GM23338 (cell line): Measurements from ENCODE around the gene TOX4. TPM values are rescaled to one million over a fixed set of nuclear protein-coding genes. Genes with fewer than 3 reads are reported as not detected.

ENCODE experiments used
- ATAC-seq: fragments of 200-7000 bp; cut with Tn5 transposase; 3 replicates; pipeline ENCODE4 v1.9.1; 2020
- DNase-seq: peaks from one replicate; pipeline ENCODE4 v3.0.0-alpha.2; 2015; ENCODE audit warnings: low spot score
- H2AFZ ChIP-seq: fragments of 200-600 bp; sonication (generic); 2 replicates; pipeline ENCODE4 v1.8.0; 2016; ENCODE audit warnings: antibody characterized with exemption, mild to moderate bottlenecking, moderate library complexity
- H3F3A ChIP-seq: fragments of 200-600 bp; sonication (generic); replicated peaks from 2 replicates; pipeline ENCODE4 v1.8.0; 2017; ENCODE audit warnings: antibody characterized with exemption, mixed run types, low read depth
- H3K27ac ChIP-seq: fragments of 200-600 bp; sonication (generic); 2 replicates; pipeline ENCODE4 v1.6.1; 2016; ENCODE audit warnings: low read depth
- H3K27me3 ChIP-seq: fragments of 200-600 bp; sonication (generic); 2 replicates; pipeline ENCODE4 v1.8.0; 2016; ENCODE audit warnings: mild to moderate bottlenecking, mixed run types, moderate library complexity; ENCODE audit not compliant: insufficient read depth
- H3K36me3 ChIP-seq: fragments of 200-600 bp; sonication (generic); 2 replicates; pipeline ENCODE4 v1.8.0; 2016; ENCODE audit warnings: mild to moderate bottlenecking; ENCODE audit not compliant: insufficient read depth
- H3K4me1 ChIP-seq: fragments of 200-600 bp; sonication (generic); 2 replicates; pipeline ENCODE4 v1.8.0; 2016; ENCODE audit warnings: mild to moderate bottlenecking, moderate library complexity; ENCODE audit not compliant: insufficient read depth
- H3K4me2 ChIP-seq: fragments of 200-600 bp; sonication (generic); 2 replicates; pipeline ENCODE4 v1.7.1; 2017; ENCODE audit warnings: mixed run types
- H3K4me3 ChIP-seq: fragments of 200-600 bp; sonication (generic); 2 replicates; pipeline ENCODE4 v1.6.1; 2016; ENCODE audit warnings: mixed run types
- H3K79me2 ChIP-seq: fragments of 200-600 bp; sonication (generic); replicated peaks from 2 replicates; pipeline ENCODE4 v1.8.0; 2017; ENCODE audit warnings: mild to moderate bottlenecking; ENCODE audit not compliant: insufficient read depth
- H3K9me2 ChIP-seq: fragments of 200-600 bp; sonication (generic); 2 replicates; pipeline ENCODE4 v1.8.0; 2017; ENCODE audit not compliant: insufficient read depth
- H4K20me1 ChIP-seq: fragments of 200-600 bp; sonication (generic); replicated peaks from 2 replicates; pipeline ENCODE4 v1.8.0; 2017; ENCODE audit warnings: mild to moderate bottlenecking; ENCODE audit not compliant: insufficient read depth
- H3K27ac Mint-ChIP-seq: 2 replicates; pipeline ENCODE4 v1.8.0; 2020; ENCODE audit warnings: inconsistent platforms, mild to moderate bottlenecking, moderate library complexity, mixed read lengths
- H3K27me3 Mint-ChIP-seq: 3 replicates; pipeline ENCODE4 v1.8.0; 2022; ENCODE audit warnings: low read depth, mild to moderate bottlenecking, moderate library complexity, mixed read lengths, inconsistent platforms; ENCODE audit not compliant: insufficient read depth, poor library complexity
- H3K36me3 Mint-ChIP-seq: 3 replicates; pipeline ENCODE4 v1.8.0; 2021; ENCODE audit warnings: low read depth, mild to moderate bottlenecking, inconsistent platforms, moderate library complexity, mixed read lengths
- H3K4me1 Mint-ChIP-seq: 3 replicates; pipeline ENCODE4 v1.8.0; 2020; ENCODE audit warnings: mild to moderate bottlenecking, inconsistent platforms, mixed read lengths
- H3K4me3 Mint-ChIP-seq: 3 replicates; pipeline ENCODE4 v1.8.0; 2021; ENCODE audit warnings: moderate library complexity, mild to moderate bottlenecking, inconsistent platforms, mixed read lengths
- H3K9me3 Mint-ChIP-seq: 3 replicates; pipeline ENCODE4 v1.8.0; 2020; ENCODE audit warnings: moderate library complexity, mild to moderate bottlenecking, inconsistent platforms, mixed read lengths
- CREB1 ChIP-seq: fragments of 250-450 bp; sonication (Bioruptor Pico); IDR thresholded peaks from 2 replicates; pipeline ENCODE4 v1.5.0; 2020; ENCODE audit warnings: low read depth, mild to moderate bottlenecking, moderate library complexity
- ETS1 ChIP-seq: IDR thresholded peaks from 2 replicates; pipeline ENCODE4 v1.6.1; 2016; ENCODE audit warnings: antibody characterized with exemption
- EZH2 ChIP-seq: fragments of 200-600 bp; sonication (generic); IDR thresholded peaks from one replicate; pipeline ENCODE4 v1.8.0; 2017; ENCODE audit warnings: antibody characterized with exemption, mild to moderate bottlenecking, low read depth; ENCODE audit not compliant: unreplicated experiment
- JUNB ChIP-seq: IDR thresholded peaks from one replicate; pipeline ENCODE4 v1.6.1; 2016; ENCODE audit warnings: antibody characterized with exemption; ENCODE audit not compliant: unreplicated experiment
- NANOG ChIP-seq: IDR thresholded peaks from 2 replicates; pipeline ENCODE4 v1.6.1; 2016; ENCODE audit warnings: antibody characterized with exemption, borderline replicate concordance
- STAT1 ChIP-seq: IDR thresholded peaks from one replicate; pipeline ENCODE4 v1.6.1; 2016; ENCODE audit warnings: antibody characterized with exemption; ENCODE audit not compliant: unreplicated experiment
- ZNF114 ChIP-seq: fragments of 250-450 bp; sonication (Bioruptor Pico); IDR thresholded peaks from 2 replicates; pipeline ENCODE4 v1.5.0; 2020; ENCODE audit warnings: mild to moderate bottlenecking, moderate library complexity
- ZNF331 ChIP-seq: fragments of 250-450 bp; sonication (Bioruptor Pico); IDR thresholded peaks from 2 replicates; pipeline ENCODE4 v1.5.0; 2020; ENCODE audit warnings: low read depth, mild to moderate bottlenecking, moderate library complexity
- polyA plus RNA-seq: library from polyadenylated mRNA; unstranded; fragments of >200 nt; fragmentation: Nextera tagmentation; extraction: Ambion mirVana; gene quantifications from 2 replicates; pipeline ENCODE4 v1.2.1, GENCODE V29; 2016
- total RNA-seq: library from RNA; depleted of rRNA; stranded (reverse); fragments of >200 nt; shearing (Covaris generic); gene quantifications from 2 replicates; pipeline ENCODE4 v1.2.3, GENCODE V29; 2014
- TF ChIP-seq, protein P1 (sequence below), 2 experiments: fragments of 200-600 bp in 1 of 2; sonication (generic) in 1 of 2; conservative IDR thresholded peaks; 2 replicates each; pipeline versions ENCODE4 v1.5.1 to v1.6.1; 2016 to 2017; ENCODE audit warnings: antibody characterized with exemption in 2 of 2, low read depth in 2 of 2, mild to moderate bottlenecking in 2 of 2, moderate library complexity in 1 of 2

The TOX4 gene
- total and polyA plus RNA-seq, 2 experiments from 2014 or later, result 45.6 to 72.8 TPM

DNA sequence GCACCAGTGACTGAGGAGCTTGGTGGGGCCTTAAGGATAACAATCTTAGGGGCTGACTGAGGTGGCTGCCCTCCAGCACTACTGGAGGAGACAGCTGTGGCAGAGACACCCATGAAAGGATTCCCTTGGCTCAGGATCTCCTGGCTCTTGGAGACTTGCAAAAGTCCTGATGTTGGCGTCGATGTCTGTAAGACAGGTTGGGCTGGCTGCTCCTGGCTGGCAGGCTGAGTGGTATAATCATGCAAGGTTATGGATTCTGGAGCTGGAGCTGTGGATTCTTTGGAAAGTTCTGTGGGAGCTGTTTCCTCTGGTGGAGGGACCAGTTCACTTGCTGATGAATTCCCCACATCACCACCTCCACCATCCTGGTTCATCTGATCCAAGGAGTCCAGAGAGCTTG lies 45.9 kb upstream of the TOX4 start:
- no peaks in the 10 kb centered on the region for H3K9me2 ChIP-seq
- peaks cover 11% of the 10 kb centered on the region; the same call in 1 of the 2 replicates for H3F3A ChIP-seq
- H3K27me3 ChIP-seq, result no peaks in the 10 kb centered on the region
- H2AFZ ChIP-seq, result no peak overlapping the region
- H4K20me1 ChIP-seq, result peaks cover 36% of the 10 kb centered on the region; the same call in 1 of the 2 replicates
- peaks cover 46% of the 10 kb centered on the region for H3K36me3 ChIP-seq
- no peak overlapping the region for H3K27ac ChIP-seq
- no peak for TF ChIP-seq ETS1
- TF ChIP-seq ZNF114, result no peak
- no peak for TF ChIP-seq JUNB
- TF ChIP-seq STAT1, result no peak
- no peak for TF ChIP-seq NANOG
- H3K4me2 ChIP-seq, result no peak overlapping the region
- peaks cover 69% of the 10 kb centered on the region for H3K79me2 ChIP-seq
- Mint-ChIP-seq H3K36me3 (peaks cover 62% of the 10 kb centered on the region), H3K27ac (no peak overlapping the region), H3K27me3 (peaks cover 2% of the 10 kb centered on the region), H3K4me1 (peaks cover 5% of the 10 kb centered on the region; the same call in 1 of the 3 replicates), H3K4me3 (no peak overlapping the region), H3K9me3 (no peaks in the 10 kb centered on the region; the same call in 2 of the 3 replicates)
- peaks cover 8% of the 10 kb centered on the region; the same call in 1 of the 2 replicates for H3K4me1 ChIP-seq
- DNase-seq (no peak), ATAC-seq (no peak)
- no peak overlapping the region for H3K4me3 ChIP-seq

DNA sequence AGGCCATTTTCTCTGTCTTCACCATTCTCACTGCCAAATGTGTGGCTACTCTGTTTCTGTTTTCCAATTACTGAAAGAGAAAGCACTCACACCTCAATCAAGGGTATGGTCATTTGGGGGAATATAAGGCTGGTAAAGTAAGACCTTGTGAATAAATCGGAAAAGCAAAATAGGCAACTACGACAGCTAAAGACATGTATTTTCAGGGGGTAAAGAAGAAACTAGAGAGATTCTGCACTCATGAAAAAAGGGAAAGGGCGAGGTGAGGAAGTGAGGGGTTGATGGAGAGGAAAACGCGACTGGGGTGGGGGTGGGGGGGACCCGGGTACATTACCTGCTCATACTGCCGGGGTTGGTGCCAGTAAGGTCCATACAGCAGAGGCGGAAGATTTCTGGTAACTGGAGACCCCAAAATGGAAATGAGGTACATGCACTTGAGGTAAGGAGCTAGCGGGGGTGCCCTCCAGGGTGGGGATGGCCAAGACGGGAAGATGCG lies 40.4 kb upstream of the TOX4 start:
- peaks cover 12% of the 10 kb centered on the region for H3K36me3 Mint-ChIP-seq
- H3K4me3 Mint-ChIP-seq, result peak overlapping the region; percentile 90
- Histone ChIP-seq H3K27ac (peak overlapping the region; percentile 88; the same call in 1 of the 2 replicates), H3K4me2 (peak overlapping the region; percentile 91), H2AFZ (no peak overlapping the region), H3K27me3 (no peaks in the 10 kb centered on the region), H3K9me2 (no peaks in the 10 kb centered on the region), H3F3A (peaks cover 17% of the 10 kb centered on the region; the same call in 1 of the 2 replicates), H3K4me3 (peak overlapping the region; percentile 76), H3K79me2 (peaks cover 94% of the 10 kb centered on the region), H4K20me1 (peaks cover 42% of the 10 kb centered on the region), H3K36me3 (no peaks in the 10 kb centered on the region; the same call in 1 of the 2 replicates), H3K4me1 (peaks cover 21% of the 10 kb centered on the region)
- DNase-seq, result no peak
- H3K9me3 Mint-ChIP-seq, result no peaks in the 10 kb centered on the region
- H3K27ac Mint-ChIP-seq, result peak overlapping the region; percentile 81
- TF ChIP-seq STAT1, result no peak
- TF ChIP-seq ZNF331, result no peak
- TF ChIP-seq NANOG, result no peak
- no peak for TF ChIP-seq EZH2
- no peak for TF ChIP-seq ETS1
- TF ChIP-seq, protein P1, sequence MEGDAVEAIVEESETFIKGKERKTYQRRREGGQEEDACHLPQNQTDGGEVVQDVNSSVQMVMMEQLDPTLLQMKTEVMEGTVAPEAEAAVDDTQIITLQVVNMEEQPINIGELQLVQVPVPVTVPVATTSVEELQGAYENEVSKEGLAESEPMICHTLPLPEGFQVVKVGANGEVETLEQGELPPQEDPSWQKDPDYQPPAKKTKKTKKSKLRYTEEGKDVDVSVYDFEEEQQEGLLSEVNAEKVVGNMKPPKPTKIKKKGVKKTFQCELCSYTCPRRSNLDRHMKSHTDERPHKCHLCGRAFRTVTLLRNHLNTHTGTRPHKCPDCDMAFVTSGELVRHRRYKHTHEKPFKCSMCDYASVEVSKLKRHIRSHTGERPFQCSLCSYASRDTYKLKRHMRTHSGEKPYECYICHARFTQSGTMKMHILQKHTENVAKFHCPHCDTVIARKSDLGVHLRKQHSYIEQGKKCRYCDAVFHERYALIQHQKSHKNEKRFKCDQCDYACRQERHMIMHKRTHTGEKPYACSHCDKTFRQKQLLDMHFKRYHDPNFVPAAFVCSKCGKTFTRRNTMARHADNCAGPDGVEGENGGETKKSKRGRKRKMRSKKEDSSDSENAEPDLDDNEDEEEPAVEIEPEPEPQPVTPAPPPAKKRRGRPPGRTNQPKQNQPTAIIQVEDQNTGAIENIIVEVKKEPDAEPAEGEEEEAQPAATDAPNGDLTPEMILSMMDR (conservative IDR thresholded peaks at IDR 0.05; ENCODE audit: low read depth in 2 of 2), result no peak
- no peak for TF ChIP-seq CREB1 (CRISPR knock-in tag)
- no peak for TF ChIP-seq ZNF114
- ATAC-seq, result no peak
- H3K4me1 Mint-ChIP-seq, result peaks cover 28% of the 10 kb centered on the region
- H3K27me3 Mint-ChIP-seq, result peaks cover 2% of the 10 kb centered on the region
